GM21576 (cell line): Measurements from ENCODE around the gene PET100.

ENCODE experiments used
- ATAC-seq: cut with Tn5 transposase; IDR thresholded peaks from one replicate; pipeline ENCODE4 v1.9.1; 2021; ENCODE audit warnings: mild to moderate bottlenecking, moderate library complexity; ENCODE audit not compliant: unreplicated experiment

The PET100 gene

DNA sequence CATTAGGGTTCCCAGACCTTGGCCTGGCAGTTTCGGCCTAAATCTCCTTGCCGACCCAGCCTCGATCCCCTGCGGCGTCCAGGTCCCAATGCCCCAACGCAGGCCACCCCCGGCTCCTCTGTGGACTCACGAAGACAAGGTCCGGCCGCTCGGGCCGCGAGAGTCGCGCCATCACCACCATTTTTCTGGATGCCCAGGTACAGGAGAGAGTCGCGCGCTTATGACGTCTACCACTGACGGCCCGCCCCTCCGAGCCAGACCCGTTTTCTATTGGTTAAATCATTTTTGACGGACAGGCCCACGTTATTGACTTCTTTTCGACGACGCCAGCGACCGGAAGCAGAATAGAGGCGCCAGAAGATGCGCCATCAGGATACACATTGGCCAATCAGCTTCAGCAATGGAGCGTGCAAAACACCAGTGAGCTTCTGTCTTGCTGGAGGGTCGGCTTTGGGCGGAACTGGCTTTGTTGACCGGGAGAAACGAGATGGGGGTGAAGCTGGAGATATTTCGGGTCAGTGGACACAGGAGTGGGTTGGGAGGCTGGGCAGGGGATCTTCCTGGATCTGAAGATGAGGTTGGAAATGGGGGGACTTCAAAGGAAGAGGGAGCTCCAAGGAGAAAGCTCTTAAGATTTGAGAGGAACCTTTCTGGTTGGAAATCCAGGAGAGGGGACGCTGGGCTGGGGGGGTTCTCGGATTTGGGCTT is at the start of gene PET100, which contains the start of gene XAB2:
PET100 (plus strand) TSS at position 447 of the 708 bp plus-strand sequence; CDS start at position 488, 41 bp downstream.
XAB2 (minus strand) TSS at position 199 of the 708 bp plus-strand sequence; CDS start at position 181, 18 bp downstream.
- peak; percentile 83 for ATAC-seq

GRCh38 chr19:7582446-7582845 is 47.1 kb upstream of the PET100 start:
- no peak for ATAC-seq

- no peak for ATAC-seq
Observed at GRCh38 chr19:7589822-7590221, 39.8 kb upstream of the PET100 start.

DNA sequence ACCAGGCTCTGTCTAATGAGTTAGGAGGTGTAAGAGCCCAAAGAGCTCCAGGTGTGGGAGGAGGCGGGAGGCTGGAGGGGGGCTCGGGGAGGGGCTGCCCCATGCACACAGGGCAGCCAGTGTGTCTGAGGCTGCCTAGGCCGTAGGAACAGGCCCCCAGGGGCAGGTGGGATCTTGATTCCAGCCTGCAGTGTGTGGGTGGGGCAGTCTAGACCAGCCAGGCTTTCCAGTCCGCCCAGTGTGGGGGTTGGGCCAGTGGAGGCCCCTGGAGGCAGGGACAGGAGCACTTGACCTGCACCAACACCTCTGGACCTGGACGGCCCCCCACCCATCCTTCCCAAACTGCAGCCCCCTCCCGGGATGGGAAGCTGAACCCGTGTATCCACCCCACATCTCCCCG is 39.3 kb upstream of the PET100 start:
- ATAC-seq: no peak

- no peak for ATAC-seq
Observed at GRCh38 chr19:7595466-7596133, 34.0 kb upstream of the PET100 start, which contains the start of gene CAMSAP3. Gene CAMSAP3 (plus strand): TSS chr19:7595863. CDS start chr19:7596003, 140 bp downstream.

GRCh38 chr19:7596211-7596937 is 33.2 kb upstream of the PET100 start:
- ATAC-seq: no peak

- no peak for ATAC-seq
Observed at GRCh38 chr19:7597689-7598088, 31.9 kb upstream of the PET100 start.

GRCh38 chr19:7598180-7598579 is 31.4 kb upstream of the PET100 start:
- no peak for ATAC-seq

DNA sequence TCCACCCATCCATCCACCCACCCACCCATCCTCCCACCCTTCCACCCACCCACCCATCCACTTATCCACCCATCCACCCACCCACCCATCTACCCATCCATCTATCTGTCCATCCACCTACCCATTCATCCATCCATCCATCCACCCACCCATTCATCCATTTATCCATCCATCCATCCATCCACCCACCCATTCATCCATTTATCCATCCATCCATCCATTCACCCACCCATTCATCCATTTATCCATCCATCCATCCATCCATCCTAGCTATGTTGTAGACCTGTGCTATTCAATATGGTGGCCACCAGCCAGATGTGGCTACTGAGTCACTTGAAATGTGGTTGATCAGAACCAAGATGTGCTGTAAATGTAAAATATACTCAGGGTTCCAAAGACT is 28.9 kb upstream of the PET100 start:
- ATAC-seq: no peak

DNA sequence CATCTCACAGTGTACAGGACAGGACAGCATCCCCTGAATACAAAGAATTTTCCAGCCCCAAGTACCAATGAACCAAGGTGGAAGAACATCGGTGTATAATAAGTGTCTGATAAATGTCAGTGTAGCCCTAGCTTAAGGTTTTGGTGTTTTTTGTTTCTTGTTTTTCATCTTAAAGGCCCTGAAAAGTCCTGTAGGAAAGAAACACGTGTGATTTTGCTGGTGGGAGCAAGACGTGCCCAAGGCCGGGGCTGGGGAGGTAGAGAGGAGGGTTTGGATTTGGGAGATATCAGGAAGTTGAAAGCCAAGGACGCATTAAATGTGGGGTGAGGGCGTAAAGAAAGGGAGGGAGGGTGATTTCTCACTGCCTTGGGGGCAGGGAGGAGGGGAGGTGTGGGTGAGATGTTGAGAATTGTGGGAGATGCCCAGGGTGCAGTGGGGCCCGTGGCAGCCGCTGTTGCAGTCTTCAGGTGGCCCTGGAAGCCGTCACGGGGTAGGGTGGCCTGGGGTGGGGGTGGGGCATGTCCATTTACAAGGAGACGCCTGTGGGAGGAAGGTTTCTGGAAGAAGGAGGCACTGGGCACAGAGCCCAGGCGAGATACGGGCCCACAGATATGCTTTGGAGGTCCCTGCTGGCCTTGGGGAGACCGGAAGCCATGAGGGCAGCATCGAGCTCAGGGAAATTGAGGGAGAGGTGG is 27.2 kb upstream of the PET100 start:
- ATAC-seq: no peak

DNA sequence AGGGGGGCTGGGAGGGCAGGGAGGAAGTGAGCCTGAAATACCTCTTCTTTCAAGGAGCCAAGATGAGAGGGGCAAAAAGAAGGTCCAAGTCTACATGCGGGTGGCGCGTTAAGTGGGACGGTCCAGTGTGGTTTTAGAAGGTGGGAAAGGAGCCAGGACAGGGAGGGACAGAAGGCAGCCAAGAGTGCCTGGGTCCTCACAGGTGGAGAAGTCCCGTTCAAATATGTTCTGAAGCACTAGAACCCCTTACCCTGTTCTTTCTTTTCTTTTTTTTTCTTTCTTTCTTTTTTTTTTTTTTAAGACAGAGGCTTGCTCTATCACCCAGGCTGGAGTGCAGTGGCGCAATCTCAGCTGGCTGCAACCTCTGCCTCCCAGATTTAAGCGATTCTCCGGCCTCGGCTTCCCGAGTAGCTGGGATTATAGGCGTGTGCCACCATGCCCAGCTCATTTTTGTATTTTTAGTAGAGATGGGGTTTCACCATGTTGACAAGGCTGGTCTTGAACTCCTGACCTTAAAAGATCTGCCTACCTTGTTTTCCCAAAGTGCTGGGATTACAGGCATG is 26.6 kb upstream of the PET100 start:
- ATAC-seq: no peak

DNA sequence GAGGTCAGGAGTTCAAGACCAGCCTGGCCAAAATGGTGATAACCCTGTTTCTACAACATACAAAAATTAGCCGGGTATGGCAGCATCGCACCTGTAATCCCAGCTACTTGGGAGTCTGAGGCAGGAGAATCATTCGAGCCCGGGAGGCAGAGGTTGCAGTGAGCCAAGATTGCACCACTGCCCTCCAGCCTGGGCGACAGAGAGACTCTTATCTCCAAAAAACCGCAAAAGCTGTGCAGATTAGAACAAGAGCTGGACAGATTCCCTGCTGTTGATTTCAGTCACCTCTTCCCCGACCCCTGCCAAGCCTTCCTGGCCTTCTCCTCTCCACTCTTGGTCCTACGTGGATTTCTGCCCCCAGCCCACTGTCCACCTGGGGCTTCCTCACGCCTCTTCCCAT is 25.7 kb upstream of the PET100 start:
- ATAC-seq: no peak

DNA sequence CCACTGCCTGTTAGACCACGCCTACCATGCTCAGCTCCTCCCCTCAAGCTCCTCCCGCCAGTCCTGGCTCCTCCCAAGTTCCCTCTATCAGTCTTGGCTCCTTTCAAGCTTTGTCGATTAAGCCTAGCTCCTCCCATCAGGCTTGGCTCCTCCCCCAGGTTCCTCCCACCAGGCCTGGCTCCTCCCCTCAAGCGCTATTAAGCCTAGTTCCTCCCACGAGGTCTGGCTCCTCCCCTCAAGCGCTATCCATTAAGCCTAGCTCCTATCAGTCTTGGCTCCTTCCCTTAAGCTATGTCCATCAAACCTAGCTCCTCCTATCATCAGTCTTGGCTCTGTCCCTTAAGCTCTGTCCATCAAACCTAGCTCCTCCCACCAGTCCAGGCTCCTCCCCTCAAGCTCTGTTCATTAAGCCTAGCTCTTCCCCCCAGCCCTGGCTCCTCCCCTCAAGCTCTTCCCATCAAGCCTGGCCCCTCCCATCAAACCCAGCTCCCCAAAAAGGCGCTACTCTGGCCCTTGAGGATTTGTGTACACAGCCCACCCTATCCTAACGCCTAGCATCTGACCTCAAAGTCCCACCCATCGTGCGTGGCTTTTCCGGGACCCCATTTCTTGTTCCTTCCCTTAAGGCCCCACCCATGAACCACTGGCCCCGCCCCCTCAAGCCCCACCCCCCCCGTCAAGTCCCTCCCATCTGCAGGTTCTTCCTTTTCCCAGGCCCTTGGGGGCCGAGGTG is 23.9 kb upstream of the PET100 start:
- no peak for ATAC-seq

DNA sequence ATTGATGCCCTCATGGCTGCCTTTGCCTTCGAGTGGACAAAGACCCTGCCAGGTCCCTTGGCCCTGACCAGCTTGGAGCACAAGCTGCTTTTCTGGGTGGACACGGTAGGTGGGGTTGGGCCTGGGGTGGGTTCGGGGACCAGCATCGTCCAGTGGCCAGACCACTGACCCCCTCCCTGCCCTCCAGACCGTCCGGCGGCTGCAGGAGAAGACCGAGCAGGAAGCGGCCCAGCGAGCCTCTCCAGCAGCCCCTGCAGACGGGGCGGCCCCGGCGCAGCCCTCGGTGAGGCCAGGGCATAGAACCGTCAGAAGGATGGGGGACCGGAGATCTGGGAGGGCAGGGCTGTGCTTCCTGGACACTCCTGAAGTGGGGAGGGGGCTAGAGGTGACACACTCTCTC is 23.3 kb upstream of the PET100 start:
- ATAC-seq: no peak

DNA sequence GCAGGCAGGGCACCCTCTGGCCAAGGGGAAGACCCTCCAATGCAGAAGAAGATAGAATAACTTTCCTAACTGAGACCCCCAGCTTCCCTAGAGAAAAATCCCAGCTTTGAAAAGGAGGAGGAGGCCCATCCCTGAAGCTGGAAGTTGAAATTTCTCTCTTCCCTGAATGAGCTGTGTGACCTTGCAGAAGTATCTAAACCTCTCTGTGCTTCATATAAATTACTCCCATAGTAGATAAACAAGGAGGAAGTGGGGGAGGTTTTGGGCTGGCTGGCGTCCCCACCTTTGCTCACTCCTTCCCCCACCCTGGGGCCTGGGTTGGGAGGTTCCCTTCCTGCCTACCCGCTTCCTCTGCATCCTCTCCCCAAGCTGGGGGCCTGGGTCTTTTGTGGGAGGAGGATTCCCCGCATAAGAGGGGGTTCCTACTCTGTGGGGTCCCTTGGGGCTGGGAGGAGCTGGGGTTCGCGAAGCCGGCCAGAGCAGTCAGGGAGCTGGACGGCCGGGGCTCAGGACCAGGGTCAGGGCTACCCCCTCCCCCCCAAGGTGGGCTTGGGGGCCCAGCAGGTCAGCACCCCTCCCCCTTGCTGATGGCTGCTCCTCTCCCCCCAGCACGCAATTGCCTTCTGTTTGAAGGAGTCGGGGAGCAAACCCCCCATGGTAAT is 22.2 kb upstream of the PET100 start:
- ATAC-seq: no peak

- no peak for ATAC-seq
Observed at GRCh38 chr19:7607874-7608560, 21.6 kb upstream of the PET100 start.

DNA sequence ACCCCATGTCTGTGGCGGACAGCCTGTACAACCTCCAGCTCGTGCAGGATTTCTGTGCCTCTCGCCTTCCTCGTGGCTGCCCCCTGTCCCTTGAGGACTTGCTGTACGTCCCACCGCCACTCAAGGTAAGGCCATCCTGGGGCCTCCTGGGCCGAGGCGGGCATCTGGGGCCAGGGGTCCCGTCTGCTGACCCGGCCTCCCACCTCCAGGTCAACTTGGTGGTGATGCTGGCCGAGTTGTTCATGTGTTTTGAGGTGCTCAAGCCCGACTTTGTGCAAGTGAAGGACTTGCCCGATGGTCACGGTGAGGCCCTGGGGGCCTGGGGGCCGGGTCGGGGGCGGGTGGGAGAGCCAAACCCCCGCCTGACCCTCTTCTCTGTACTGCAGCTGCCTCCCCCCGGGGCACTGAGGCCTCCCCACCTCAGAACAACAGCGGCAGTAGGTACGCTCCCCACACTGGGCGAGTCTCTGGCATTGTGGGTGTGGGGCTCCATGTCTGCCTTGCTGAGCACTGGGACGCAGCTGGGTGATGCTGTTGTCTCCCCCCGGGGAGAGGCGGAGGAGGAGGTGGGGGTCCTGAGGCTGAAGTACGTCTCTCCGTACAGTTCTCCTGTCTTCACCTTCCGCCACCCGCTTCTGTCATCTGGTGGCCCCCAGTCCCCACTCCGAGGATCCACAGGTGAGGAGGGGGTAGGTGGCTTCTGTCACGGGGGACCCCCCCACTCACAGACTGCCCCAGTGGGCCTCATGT is 18.9 kb upstream of the PET100 start:
- ATAC-seq: no peak

GRCh38 chr19:7611541-7612279 is 17.9 kb upstream of the PET100 start:
- ATAC-seq: no peak
